ENCODE measurements around the gene KIAA0825.

The KIAA0825 gene

GRCh38 chr5:94649874-94650273 is 31.5 kb upstream of the KIAA0825 start:
- Histone ChIP-seq H3K27me3 (replicated peaks; ENCODE audit: control insufficient read depth, insufficient read depth, low read length) (no peaks in the 10 kb centered on the region), H3K36me3 (ENCODE audit: control insufficient read depth, insufficient read depth, low read length) (no peaks in the 10 kb centered on the region), H3K4me3 (replicated peaks; ENCODE audit: low read depth, low read length) (no peak overlapping the region)
- DNase-seq (ENCODE audit: extremely low read depth, insufficient read length), result no peak
- TF ChIP-seq CTCF (IDR thresholded peaks at IDR 0.05; ENCODE audit: insufficient read depth, low read length, poor library complexity, severe bottlenecking), result no peak

- no peaks in the 10 kb centered on the region for H3K36me3 ChIP-seq (ENCODE audit: control insufficient read depth, insufficient read depth, low read length)
Observed at GRCh38 chr5:94646758-94647157, 28.4 kb upstream of the KIAA0825 start.

GRCh38 chr5:94645053-94645452 is 26.6 kb upstream of the KIAA0825 start:
- no peak for DNase-seq (ENCODE audit: extremely low read depth, insufficient read length)
- no peak for TF ChIP-seq CTCF (IDR thresholded peaks at IDR 0.05; ENCODE audit: insufficient read depth, low read length, poor library complexity, severe bottlenecking)
- Histone ChIP-seq H3K36me3 (ENCODE audit: control insufficient read depth, insufficient read depth, low read length) (no peaks in the 10 kb centered on the region), H3K4me3 (replicated peaks; ENCODE audit: low read depth, low read length) (no peak overlapping the region), H3K27me3 (replicated peaks; ENCODE audit: control insufficient read depth, insufficient read depth, low read length) (no peaks in the 10 kb centered on the region)

More at GRCh38 chr5:94646758-94647157, 28.4 kb upstream of the KIAA0825 start:
- no peaks in the 10 kb centered on the region for H3K27me3 ChIP-seq (replicated peaks; ENCODE audit: control insufficient read depth, insufficient read depth, low read length)
- no peak for DNase-seq (ENCODE audit: extremely low read depth, insufficient read length)
- no peak for TF ChIP-seq CTCF (IDR thresholded peaks at IDR 0.05; ENCODE audit: insufficient read depth, low read length, poor library complexity, severe bottlenecking)
- H3K4me3 ChIP-seq (replicated peaks; ENCODE audit: low read depth, low read length), result no peak overlapping the region

- Histone ChIP-seq H3K36me3 (ENCODE audit: control insufficient read depth, insufficient read depth, low read length) (no peaks in the 10 kb centered on the region), H3K4me3 (replicated peaks; ENCODE audit: low read depth, low read length) (no peak overlapping the region), H3K27me3 (replicated peaks; ENCODE audit: control insufficient read depth, insufficient read depth, low read length) (no peaks in the 10 kb centered on the region)
- no peak for DNase-seq (ENCODE audit: extremely low read depth, insufficient read length)
- TF ChIP-seq CTCF (IDR thresholded peaks at IDR 0.05; ENCODE audit: insufficient read depth, low read length, poor library complexity, severe bottlenecking), result no peak
Observed at GRCh38 chr5:94640176-94640575, 21.8 kb upstream of the KIAA0825 start.

- no peaks in the 10 kb centered on the region for H3K27me3 ChIP-seq (replicated peaks; ENCODE audit: control insufficient read depth, insufficient read depth, low read length)
- no peak overlapping the region for H3K4me3 ChIP-seq (replicated peaks; ENCODE audit: low read depth, low read length)
- peak; percentile 48 for DNase-seq (ENCODE audit: extremely low read depth, insufficient read length)
- no peak for TF ChIP-seq CTCF (IDR thresholded peaks at IDR 0.05; ENCODE audit: insufficient read depth, low read length, poor library complexity, severe bottlenecking)
- no peaks in the 10 kb centered on the region for H3K36me3 ChIP-seq (ENCODE audit: control insufficient read depth, insufficient read depth, low read length)
Observed at GRCh38 chr5:94632024-94632423, 13.6 kb upstream of the KIAA0825 start.

GRCh38 chr5:94627191-94627590 is 8.8 kb upstream of the KIAA0825 start:
- Histone ChIP-seq H3K4me3 (replicated peaks; ENCODE audit: low read depth, low read length) (no peak overlapping the region), H3K27me3 (replicated peaks; ENCODE audit: control insufficient read depth, insufficient read depth, low read length) (no peaks in the 10 kb centered on the region), H3K36me3 (ENCODE audit: control insufficient read depth, insufficient read depth, low read length) (no peaks in the 10 kb centered on the region)
- no peak for DNase-seq (ENCODE audit: extremely low read depth, insufficient read length)
- TF ChIP-seq CTCF (IDR thresholded peaks at IDR 0.05; ENCODE audit: insufficient read depth, low read length, poor library complexity, severe bottlenecking), result no peak

Measured in GM06990 (cell line).